Lower lobe of right lung (tissue), 2 donors: ENCODE results near the gene SLC38A6. TPM values are rescaled to one million over a fixed set of nuclear protein-coding genes. Genes with fewer than 3 reads are reported as not detected.
"Not testable (repeated sequence)": the region's sequence is repeated elsewhere in the genome, so short reads cannot be mapped to it uniquely, and the experiment has no call there.

Experiments used
- ATAC-seq, 2 donors: fragments of 200-7000 bp; cut with Tn5 transposase; one replicate each; pipeline ENCODE4 v1.9.1; 2020 to 2022; ENCODE audit warnings: mild to moderate bottlenecking in 2 of 2, moderate library complexity in 2 of 2
- DNase-seq: peaks from one replicate; pipeline ENCODE4 v3.0.0-alpha.2; 2020
- H3K27ac ChIP-seq: fragments of 200-600 bp; one replicate; pipeline ENCODE4 v1.8.0; 2022
- H3K27me3 ChIP-seq: fragments of 200-600 bp; one replicate; pipeline ENCODE4 v1.8.0; 2022; ENCODE audit warnings: low read depth
- H3K36me3 ChIP-seq: fragments of 200-600 bp; one replicate; pipeline ENCODE4 v1.8.0; 2022; ENCODE audit warnings: mild to moderate bottlenecking
- H3K4me1 ChIP-seq: fragments of 200-600 bp; one replicate; pipeline ENCODE4 v1.8.0; 2022
- H3K4me3 ChIP-seq: fragments of 200-600 bp; one replicate; pipeline ENCODE4 v1.8.0; 2022; ENCODE audit warnings: mild to moderate bottlenecking
- H3K9me3 ChIP-seq: fragments of 200-600 bp; one replicate; pipeline ENCODE4 v1.8.0; 2022
- intact Hi-C: fragments of 100-400 bp; cut with DNase I; formaldehyde crosslinking; loops from one replicate; pipeline ENCODE4 v1.11.0; 2022
- total RNA-seq: library from RNA; stranded (reverse); fragmentation: NEBNext Ultra II Directional; extraction: Animal tissue kit (Norgen Biotek cat#: 25700); gene quantifications from one replicate; pipeline ENCODE4 v1.2.1, GENCODE V29; 2021
- TF ChIP-seq, protein P1 (sequence below): fragments of 200-600 bp; IDR thresholded peaks from one replicate; pipeline ENCODE4 v1.8.0; 2022; ENCODE audit warnings: antibody characterized with exemption, mild to moderate bottlenecking
- donor health status: DM: no; HTN: yes; CAD: no; lungs with severe emphysema.

The SLC38A6 gene
- total RNA-seq, 1 donor from 2014 or later, result 28.3 TPM

DNA sequence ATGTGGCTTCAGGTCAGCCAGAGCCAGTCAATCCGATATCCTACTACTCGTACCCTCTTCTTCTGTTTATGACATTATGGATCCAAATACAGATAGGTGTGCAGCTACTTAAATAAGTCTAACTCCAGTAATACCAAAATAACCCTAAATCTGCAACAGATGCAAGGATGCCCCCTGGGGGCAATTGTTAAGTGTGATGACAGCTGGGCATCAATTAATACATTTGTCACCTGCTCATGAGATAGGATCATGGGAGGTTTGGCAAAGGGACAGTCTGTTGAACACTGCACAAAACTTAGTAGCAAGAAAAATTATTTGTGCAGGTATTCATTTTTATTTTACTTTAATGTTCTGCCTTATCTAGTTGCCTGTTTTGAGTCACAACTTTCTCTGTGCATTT, 83.2 kb downstream of the SLC38A6 start:
- Histone ChIP-seq H3K4me3 (no peak overlapping the region), H3K27me3 (no peaks in the 10 kb centered on the region), H3K36me3 (no peaks in the 10 kb centered on the region), H3K27ac (no peak overlapping the region), H3K9me3 (no peaks in the 10 kb centered on the region), H3K4me1 (no peaks in the 10 kb centered on the region)
- ATAC-seq, result no peak
- no peak for DNase-seq
- TF ChIP-seq, protein P1, sequence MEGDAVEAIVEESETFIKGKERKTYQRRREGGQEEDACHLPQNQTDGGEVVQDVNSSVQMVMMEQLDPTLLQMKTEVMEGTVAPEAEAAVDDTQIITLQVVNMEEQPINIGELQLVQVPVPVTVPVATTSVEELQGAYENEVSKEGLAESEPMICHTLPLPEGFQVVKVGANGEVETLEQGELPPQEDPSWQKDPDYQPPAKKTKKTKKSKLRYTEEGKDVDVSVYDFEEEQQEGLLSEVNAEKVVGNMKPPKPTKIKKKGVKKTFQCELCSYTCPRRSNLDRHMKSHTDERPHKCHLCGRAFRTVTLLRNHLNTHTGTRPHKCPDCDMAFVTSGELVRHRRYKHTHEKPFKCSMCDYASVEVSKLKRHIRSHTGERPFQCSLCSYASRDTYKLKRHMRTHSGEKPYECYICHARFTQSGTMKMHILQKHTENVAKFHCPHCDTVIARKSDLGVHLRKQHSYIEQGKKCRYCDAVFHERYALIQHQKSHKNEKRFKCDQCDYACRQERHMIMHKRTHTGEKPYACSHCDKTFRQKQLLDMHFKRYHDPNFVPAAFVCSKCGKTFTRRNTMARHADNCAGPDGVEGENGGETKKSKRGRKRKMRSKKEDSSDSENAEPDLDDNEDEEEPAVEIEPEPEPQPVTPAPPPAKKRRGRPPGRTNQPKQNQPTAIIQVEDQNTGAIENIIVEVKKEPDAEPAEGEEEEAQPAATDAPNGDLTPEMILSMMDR, result no peak
- intact Hi-C loops, result no loop called here

DNA sequence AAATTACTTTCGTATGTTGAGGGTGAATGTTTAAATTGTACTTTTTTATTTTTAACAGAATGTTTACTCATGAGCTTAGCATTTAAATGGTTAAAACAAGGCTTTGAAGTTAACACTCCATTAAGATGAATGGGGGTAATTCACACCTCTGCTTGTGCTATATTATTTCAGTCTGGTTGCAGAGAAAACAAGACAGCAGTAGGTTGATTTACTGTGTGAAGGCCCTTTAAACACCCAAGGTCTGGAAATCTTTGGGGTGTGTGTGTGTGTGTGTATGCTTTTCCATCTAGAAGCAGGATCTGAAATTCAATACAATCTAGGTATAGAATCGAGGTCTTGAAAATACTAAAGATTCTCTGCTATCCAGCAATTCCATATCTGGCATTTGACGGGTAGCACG, 83.8 kb downstream of the SLC38A6 start:
- intact Hi-C loops, result no loop called here
- ATAC-seq, result no peak
- no peak for DNase-seq

DNA sequence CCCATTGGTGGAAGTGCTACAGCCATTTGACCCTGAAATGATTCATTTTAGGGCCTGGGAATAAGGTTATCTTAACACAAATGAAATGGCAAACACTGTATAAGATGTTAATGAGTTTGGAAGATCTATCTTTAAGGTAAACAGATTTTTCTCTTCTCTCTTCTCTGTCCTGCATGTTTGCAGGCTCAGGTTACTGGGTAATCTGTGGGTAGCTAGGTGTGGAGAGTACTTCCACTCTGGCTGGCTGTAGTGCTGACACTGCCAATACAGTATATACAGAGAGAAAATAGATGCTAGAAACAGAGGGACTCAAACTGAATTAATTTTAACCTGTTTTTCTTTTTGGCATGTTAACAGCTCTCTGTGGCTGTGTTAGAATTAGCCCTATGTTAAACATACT, 84.6 kb downstream of the SLC38A6 start:
- H3K9me3 ChIP-seq, result no peaks in the 10 kb centered on the region
- H3K4me3 ChIP-seq, result no peak overlapping the region
- no peaks in the 10 kb centered on the region for H3K27me3 ChIP-seq
- ATAC-seq (no peak), DNase-seq (no peak)
- H3K4me1 ChIP-seq, result no peaks in the 10 kb centered on the region
- intact Hi-C loops, result no loop called here
- no peak overlapping the region for H3K27ac ChIP-seq
- TF ChIP-seq, protein P1, result no peak
- H3K36me3 ChIP-seq, result no peaks in the 10 kb centered on the region

More for the DNA sequence above, 83.8 kb downstream of the SLC38A6 start:
- no peak overlapping the region for H3K4me3 ChIP-seq
- no peaks in the 10 kb centered on the region for H3K27me3 ChIP-seq
- H3K9me3 ChIP-seq, result no peaks in the 10 kb centered on the region
- no peaks in the 10 kb centered on the region for H3K36me3 ChIP-seq
- H3K4me1 ChIP-seq, result no peaks in the 10 kb centered on the region
- TF ChIP-seq, protein P1, result no peak
- no peak overlapping the region for H3K27ac ChIP-seq

DNA sequence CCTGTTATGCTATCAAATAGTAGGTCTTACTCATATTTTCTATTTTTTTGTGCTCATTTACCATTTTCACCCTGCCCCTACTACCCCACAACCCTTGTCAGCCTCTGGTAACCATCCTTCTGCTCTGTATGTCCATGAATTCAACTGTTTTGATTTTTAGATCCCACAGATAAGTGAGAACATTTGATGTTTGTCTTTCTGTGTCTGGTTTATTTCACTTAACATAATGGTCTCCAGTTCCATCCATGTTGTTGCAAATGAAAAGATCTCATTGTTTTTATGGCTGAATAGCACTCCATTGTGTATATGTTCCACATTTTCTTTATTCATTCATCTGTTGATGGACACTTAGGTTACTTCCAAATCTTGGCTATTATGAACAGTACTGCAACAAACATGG, 91.4 kb downstream of the SLC38A6 start:
- H3K27ac ChIP-seq, intact Hi-C loops, H3K36me3 ChIP-seq, H3K27me3 ChIP-seq, H3K9me3 ChIP-seq, DNase-seq, ATAC-seq, H3K4me1 ChIP-seq, H3K4me3 ChIP-seq: not testable (repeated sequence)

DNA sequence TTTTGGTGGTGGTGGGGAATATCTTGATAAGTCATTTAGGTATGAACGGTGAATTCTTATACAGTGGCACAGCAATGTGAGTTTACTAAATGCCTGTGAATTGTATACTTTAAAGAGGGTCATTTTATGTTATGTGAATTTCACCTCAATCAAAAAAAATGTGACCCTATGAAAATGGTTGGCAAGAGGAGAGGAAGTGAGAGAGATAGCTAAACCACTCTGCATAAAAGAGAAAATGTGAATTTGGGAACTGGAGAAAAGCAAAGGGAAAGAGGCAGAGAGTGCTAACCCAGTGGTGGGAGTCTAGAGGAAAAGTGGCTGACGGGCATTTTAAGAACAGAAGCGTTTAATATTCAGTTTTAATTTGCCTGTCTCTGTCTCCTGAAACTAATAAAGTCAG, 93.8 kb downstream of the SLC38A6 start:
- DNase-seq (no peak), ATAC-seq (no peak)
- no peaks in the 10 kb centered on the region for H3K36me3 ChIP-seq
- no peaks in the 10 kb centered on the region for H3K27me3 ChIP-seq
- TF ChIP-seq, protein P1, result no peak
- H3K4me3 ChIP-seq, result no peak overlapping the region
- no peaks in the 10 kb centered on the region for H3K4me1 ChIP-seq
- H3K9me3 ChIP-seq, result no peaks in the 10 kb centered on the region
- no peak overlapping the region for H3K27ac ChIP-seq
- intact Hi-C loops, result no loop called here

DNA sequence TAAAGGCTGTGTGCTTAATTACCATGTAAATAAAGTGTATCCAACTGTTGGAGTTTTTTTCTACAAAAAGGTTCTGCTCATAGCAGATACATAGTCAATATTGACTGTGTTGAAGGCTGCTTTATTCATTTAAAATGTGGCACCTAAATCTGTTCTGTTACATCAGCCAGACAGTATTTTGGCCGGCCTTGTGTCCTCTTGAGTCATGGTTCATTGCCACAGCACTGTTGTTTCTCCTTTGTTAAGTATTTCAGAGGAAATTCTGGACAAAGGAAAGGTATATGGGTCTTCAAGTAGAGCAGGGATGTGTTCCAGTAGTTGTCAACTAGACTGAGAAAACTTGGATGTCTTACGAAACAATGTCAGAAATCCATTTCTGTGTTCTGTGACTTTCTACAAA, 95.5 kb downstream of the SLC38A6 start:
- no peaks in the 10 kb centered on the region for H3K27me3 ChIP-seq
- no peak overlapping the region for H3K27ac ChIP-seq
- TF ChIP-seq, protein P1, result no peak
- DNase-seq (no peak), ATAC-seq (no peak)
- intact Hi-C loops, result no loop called here
- H3K4me3 ChIP-seq, result no peak overlapping the region
- no peaks in the 10 kb centered on the region for H3K36me3 ChIP-seq
- no peaks in the 10 kb centered on the region for H3K9me3 ChIP-seq
- no peaks in the 10 kb centered on the region for H3K4me1 ChIP-seq
